Stomach (tissue), 4 donors: ENCODE results near the gene RABGAP1L.

ENCODE experiments used
- EP300 ChIP-seq: sonication (generic); formaldehyde crosslinking; IDR thresholded peaks from one replicate; pipeline ENCODE4 v1.6.1; 2017; ENCODE audit warnings: antibody characterized with exemption
- POLR2A ChIP-seq, 4 donors: fragments of 450-650 bp; IDR thresholded peaks; one replicate each; pipeline ENCODE4 v1.6.1; 2016; ENCODE audit warnings: antibody characterized with exemption in 4 of 4, control low read depth in 2 of 4, mild to moderate bottlenecking in 1 of 4, moderate library complexity in 1 of 4
- POLR2AphosphoS5 ChIP-seq, 3 donors: sonication (generic); formaldehyde crosslinking; IDR thresholded peaks; one replicate each; pipeline ENCODE4 v1.6.1; 2016; ENCODE audit warnings: antibody characterized with exemption in 3 of 3
- TF ChIP-seq, protein P1 (sequence below), 7 experiments: fragments of 450-650 bp in 4 of 7; fragments of 200-600 bp in 3 of 7; sonication (generic) in 3 of 7; IDR thresholded peaks; one replicate each; pipeline ENCODE4 v1.5.1; 2016 to 2019; ENCODE audit warnings: antibody characterized with exemption in 7 of 7, control low read depth in 2 of 7, mild to moderate bottlenecking in 1 of 7

DNA sequence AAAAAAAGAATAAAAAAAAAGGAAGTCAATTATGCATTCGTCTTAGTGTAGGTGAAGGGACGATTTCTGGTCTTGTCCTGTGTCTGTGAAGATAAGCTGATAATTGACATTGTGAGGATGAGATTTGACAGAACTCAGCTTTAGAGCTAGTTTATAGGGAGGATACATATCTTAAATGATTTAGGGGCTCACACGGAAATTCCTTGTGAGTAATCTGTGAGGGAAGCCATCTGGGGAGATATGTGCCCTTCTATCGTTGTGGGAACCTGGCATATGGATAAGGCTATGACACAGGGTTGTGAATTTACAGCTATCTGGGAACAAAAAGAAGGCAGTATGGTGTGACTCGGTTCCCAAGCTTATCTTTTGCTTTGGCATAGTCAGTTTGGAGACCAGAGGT lies 71.1 kb downstream of the RABGAP1L start:
- TF ChIP-seq, protein P1, sequence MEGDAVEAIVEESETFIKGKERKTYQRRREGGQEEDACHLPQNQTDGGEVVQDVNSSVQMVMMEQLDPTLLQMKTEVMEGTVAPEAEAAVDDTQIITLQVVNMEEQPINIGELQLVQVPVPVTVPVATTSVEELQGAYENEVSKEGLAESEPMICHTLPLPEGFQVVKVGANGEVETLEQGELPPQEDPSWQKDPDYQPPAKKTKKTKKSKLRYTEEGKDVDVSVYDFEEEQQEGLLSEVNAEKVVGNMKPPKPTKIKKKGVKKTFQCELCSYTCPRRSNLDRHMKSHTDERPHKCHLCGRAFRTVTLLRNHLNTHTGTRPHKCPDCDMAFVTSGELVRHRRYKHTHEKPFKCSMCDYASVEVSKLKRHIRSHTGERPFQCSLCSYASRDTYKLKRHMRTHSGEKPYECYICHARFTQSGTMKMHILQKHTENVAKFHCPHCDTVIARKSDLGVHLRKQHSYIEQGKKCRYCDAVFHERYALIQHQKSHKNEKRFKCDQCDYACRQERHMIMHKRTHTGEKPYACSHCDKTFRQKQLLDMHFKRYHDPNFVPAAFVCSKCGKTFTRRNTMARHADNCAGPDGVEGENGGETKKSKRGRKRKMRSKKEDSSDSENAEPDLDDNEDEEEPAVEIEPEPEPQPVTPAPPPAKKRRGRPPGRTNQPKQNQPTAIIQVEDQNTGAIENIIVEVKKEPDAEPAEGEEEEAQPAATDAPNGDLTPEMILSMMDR (IDR thresholded peaks at IDR 0.05): no peak
- TF ChIP-seq POLR2A (IDR thresholded peaks at IDR 0.05): no peak
- TF ChIP-seq EP300: no peak
- no peak for TF ChIP-seq POLR2AphosphoS5 (IDR thresholded peaks at IDR 0.05)
